ENCODE data around the gene TECRL.

The TECRL gene, protein sequence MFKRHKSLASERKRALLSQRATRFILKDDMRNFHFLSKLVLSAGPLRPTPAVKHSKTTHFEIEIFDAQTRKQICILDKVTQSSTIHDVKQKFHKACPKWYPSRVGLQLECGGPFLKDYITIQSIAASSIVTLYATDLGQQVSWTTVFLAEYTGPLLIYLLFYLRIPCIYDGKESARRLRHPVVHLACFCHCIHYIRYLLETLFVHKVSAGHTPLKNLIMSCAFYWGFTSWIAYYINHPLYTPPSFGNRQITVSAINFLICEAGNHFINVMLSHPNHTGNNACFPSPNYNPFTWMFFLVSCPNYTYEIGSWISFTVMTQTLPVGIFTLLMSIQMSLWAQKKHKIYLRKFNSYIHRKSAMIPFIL

DNA sequence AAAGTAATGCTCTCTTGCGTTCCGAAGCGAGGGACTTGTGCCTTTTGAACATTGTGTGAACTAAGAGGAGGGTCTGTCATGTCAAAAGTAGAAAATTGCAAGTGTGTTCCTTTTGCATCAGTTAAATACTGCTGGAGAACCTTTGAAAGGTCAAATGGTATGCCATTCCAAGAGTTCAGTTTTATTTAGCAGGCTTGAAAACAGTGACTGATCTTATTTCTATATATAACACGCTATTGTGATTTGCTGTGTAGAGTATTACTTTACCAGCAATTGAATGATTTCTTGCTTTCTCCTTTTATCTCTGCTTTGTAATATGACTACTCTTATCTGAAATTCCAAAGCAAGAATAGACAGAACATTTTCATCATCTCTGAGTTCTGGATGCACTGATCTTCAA lies at the start of gene TECRL:
TECRL (minus strand) TSS at position 151 of the 400 bp plus-strand sequence; CDS start at position 52, 99 bp downstream.
- DNase-seq (ENCODE audit: low read depth), result no peak

DNA sequence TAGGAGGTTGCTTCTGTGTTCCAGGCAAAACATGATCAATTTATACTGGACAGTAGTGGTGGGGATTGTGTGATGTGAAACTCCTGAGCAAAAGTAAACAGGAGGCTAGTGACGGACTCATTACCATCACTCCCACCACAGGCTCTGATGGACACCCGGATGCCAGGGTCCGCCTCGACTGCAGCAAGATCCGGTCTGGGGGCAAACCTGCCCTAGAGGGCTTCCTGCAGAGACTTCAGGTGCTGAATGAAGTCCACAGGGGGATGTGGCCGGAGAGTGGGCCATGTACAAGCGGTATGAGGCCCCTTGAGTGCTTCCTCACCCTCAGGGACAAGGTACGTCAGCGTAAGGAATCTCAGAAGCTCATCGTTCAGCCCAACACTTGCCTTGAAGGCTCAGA lies 23.4 kb upstream of the TECRL start:
- no peak for DNase-seq (ENCODE audit: low read depth)

DNA sequence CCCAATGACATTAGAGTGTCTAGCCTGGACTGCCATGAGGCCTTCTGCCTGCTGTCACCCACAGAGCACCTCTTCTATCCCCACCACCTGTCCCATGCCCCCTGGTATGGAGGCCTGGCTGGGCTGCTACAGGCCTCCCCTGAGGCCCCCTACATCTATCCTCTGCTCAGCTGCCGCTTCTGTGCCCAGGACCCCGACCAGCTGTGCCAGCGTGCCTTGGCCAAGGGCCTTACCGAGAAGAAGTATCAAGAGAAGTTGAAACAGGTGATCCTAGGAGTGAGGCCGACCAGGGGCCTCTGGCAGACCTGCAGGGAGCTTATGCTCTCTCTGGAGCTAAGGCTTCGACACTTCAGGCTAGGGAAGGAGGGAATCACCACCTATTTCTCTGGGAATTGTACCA lies 21.7 kb upstream of the TECRL start:
- DNase-seq (ENCODE audit: low read depth), result no peak

DNA sequence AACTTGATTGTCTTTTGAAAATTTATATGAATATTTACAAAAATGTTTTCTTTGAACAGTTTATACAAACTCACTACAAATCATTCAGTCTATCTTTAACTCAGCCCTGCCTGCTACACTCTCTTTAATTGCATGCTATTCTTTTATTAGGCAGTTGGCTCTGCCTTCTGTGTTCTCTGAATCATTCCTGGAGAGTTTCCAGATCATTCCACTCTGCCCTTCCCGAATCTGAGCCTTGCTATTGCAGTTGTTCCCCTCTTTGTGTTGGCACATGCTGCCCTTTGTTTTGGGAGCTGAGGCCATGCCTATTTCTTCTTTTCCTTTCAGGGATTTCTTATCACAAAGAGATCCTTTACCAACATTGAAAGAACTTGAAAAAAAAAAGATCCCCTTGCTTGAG lies 8.7 kb upstream of the TECRL start:
- DNase-seq (ENCODE audit: low read depth), result no peak

DNA sequence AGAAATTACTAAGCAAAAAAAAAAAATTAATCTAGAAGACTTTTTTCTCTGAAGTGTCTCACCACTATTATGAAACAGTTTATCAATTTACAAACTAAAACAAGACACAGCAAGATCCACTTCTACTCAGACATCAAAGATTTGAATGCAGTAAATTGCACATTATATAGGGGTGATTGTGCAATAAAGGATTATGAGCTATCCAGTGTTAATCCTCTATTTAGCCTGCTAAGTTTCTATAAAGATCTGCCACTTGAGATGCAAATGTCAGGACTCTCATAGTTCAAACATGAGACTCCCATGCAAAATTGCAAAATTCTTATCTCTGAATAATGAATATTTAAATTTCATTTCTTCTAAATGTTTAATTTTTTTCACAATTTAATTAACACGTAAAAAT lies 2.2 kb downstream of the TECRL start:
- DNase-seq (ENCODE audit: low read depth), result no peak

DNA sequence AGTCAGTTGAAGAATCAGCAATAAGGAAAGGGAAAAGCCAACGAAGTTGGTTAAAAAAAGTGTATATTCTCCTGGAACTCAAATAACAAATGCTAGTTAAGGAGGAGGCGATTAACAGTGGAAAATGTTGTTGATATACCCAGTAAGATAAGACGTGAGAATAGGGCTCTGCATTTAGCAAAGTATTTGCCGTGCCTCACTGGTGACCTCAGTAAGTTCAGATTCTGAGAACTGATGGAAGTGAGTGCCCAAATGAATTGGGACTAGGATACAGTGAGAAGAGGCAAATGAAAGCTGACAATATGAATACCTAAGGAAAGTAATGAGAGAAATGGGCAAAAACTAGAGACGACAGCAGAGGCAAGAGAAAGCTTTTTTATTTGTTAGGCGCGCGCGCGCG lies 3.5 kb downstream of the TECRL start:
- no peak for DNase-seq (ENCODE audit: low read depth)

DNA sequence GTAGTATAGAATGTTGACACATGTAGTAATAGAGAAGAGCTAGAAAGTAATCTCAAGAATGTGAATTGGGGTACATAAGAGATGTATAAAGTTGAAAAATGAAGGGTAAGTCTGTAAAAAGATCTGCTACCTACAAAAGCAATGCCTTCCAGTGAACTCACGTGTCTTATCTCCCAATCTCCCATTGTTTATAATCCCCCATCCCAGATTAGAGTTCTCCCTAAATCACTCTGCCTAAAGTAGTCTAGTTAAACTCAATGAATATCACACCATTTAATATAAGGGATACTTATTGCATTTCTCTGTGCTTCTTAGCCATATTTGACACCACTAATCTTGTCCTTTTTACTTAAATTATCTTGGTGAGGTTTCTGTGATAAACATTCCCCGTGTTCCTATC lies 6.6 kb downstream of the TECRL start:
- no peak for DNase-seq (ENCODE audit: low read depth)

DNA sequence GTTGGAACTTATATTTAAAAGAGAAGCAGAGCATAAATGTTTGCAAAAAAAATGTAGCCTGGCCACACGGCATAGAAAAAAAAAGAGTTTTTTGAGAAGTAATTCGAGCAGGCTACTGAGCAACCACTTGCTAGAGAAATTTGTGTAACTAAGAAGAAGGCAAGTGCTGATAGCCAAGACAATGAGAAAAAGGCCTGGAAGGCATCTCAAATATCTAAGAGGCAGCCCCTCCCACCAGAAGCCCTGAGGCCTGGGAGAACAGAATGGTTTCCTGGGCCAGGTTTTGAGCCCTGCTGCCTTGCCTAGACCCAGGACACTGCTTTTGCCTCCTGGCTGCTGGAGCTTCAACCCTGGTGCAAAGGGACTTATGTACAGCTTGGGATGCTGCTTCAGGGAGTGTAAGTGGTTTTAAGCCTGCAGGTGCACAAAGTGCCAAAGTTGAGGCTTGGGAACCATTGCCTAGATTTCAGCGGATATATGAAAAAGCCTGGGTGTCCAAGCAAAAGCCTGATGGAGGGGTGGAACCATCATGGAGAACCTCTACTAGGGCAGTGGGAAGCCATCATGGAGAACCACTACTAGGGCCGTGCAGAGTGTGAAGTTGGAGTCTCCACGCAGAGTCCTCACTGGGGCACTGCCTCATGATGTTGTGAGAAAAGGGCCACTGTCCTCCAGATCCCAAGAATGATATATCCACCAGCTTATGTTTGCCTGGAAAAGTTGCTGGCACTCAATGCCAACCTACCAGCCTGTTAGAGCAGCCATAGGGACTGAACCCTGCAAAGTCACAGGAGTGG lies 9.7 kb downstream of the TECRL start:
- no peak for DNase-seq (ENCODE audit: low read depth)

DNA sequence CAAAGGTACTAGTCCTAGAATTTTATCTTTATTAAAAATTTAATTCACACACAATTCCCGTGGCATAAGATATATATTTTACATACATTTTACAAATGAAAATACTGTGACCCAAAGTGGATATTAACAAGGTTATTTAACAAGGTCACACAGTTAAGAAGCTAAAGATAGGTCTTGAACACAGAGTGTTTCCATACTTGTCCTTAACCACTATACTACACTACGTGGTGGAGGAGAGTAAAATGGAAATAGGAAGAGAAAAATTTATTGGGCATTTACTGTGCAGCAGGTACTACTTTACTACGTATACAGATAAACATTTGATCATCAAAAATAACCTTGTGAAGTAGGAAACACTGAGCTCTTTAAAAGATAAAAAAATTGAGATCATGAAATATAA lies 14.8 kb downstream of the TECRL start:
- no peak for DNase-seq (ENCODE audit: low read depth)

DNA sequence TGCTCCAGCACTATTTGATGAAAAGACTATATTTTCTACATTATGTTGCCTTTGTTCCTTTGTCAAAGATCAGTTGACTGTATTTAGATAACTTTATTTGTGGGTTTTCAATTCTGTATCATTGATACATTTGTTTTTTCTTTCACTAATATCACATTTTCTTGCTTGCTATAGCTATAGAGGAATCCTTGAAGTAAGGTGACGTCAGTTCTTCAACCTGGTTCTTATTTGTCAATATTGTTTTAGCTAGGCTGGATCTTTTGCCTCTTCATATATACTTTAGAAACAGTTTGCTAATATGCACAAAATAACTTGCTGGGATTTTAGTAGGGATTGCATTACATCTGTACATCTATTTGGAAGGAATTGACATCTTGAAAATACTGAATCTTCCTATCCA lies 21.0 kb downstream of the TECRL start:
- no peak for DNase-seq (ENCODE audit: low read depth)

DNA sequence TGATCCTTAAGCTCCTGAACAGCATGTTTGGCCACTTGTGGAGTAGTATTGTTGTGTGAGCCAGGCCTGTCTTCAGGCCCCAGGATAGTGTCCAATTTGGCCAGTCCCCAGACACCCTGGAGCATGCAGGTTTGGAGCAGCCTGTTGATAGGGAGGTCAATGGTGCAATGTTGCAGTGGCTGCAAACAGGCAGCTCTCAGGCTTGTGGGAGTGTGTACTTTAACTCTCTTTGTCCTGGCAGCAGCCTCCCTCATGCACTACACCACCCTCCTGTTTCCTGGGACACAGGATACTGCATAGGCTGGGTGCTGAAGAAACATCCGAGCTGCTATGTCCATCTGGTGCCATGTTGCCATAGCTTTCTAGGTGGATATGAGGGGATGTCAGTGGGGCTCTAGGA lies 24.0 kb downstream of the TECRL start:
- no peak for DNase-seq (ENCODE audit: low read depth)

DNA sequence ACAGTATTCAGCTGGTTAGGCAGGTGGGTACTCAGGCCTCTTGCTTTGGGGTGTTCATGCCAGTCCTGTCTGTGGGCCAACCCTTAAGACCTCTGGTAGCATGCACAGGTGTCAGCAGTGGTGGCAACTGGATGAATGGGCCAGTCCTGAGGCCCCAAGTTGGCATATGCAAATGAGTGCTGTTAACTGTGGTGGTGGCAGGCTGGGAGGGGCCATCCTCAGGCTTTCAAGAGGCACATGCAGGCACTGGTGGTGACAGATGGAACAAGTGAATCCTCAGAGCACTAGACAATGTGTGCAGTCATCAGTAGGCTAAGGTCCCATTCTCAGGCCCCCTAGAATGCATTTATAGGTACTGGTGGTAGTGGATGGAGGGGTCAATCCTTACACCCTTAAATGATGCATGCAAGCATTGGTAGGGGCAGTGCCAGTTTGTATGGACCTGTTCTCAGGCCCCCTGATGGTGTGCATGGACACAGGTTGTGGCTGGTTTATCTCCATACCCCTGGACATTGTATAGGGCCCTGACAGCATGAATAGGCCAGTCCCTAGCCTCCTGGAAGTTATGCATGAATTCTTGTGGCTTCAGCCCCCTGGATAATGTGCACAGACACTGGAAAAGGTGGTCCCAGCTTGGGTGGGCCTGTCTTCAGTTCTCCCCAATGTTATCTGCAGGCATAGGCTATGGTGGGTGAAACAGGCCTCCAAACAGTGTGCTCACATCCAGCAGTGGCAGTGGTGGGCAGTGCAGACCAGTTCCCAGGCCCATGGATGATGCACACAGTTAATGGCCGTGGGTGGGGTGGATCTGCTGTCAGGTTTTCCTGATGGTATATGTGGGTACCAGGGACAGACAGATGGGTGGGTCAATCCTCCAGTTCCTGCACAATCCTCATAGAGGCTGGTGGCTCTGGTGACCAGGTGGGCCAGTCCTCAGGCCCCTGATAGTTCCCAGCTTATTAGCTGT lies 24.7 kb downstream of the TECRL start:
- no peak for DNase-seq (ENCODE audit: low read depth)

DNA sequence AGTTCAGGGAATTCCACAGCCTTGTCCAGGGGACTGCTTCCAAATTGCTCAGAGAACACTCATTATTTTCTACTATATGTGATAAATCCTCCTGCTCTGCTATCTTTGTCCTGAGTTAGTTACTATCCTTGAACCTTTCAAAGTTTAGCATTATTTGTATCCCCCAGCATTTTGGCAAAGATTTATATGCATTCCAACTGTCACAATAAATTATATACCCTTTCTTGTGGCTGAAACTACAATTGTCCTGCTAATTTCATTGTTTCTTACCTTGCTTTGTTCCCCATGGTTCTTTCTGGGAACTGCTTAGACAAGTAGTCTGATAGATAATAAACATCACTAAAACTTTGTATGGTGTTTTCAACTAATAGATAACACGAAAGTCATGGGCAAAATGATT lies 40.5 kb downstream of the TECRL start:
- DNase-seq (ENCODE audit: low read depth), result no peak

DNA sequence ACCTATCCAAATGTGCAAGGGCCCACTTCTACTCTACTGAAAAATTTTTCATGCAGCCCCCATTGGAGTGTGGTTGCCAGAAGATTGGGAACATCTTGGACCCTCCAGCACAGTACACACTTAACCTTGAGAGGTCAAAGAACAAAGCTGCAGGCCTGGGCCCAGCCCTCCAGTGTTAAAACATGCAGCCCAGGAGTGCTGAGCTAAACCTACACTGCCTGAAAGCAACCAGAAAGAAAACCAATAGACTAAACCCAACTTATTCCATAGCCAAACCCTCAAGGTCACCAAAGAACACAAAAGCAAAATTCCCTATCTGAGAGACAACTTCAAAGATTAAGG lies 47.9 kb downstream of the TECRL start:
- DNase-seq (ENCODE audit: low read depth), result no peak

DNA sequence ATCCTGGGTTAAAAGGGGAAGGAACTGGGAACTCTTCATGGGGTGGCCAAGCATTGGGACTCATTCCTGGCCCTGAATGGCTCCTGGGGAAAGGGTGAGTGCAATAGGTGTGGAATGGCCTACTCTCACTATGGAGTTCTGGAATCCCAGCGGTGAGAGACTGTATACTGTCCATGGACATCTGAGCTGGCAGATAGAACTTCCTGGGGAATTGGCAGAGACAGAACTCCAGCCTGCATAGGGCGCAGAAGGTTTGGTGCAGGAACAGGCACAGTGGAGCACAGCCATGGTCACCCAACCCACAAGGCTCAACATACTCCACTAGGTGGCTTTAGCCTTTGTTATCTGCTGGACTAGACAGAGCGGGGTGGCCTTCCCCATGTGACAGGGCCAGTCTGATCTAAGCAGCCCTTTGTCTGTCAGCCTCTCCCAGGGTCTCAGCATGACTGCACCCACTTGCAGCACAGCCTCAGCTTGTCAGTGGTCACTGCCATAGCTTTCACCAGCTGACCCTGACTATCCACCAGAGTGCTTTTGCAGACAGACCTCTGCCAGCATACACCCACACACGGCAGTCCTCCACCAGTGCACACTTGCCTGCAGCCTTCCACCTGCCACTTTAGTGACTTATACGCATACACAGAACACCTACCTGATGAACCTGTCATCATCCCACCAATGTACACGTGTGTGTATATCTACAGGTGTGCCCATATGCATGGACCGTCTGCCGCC lies 48.4 kb downstream of the TECRL start:
- no peak for DNase-seq (ENCODE audit: low read depth)

DNA sequence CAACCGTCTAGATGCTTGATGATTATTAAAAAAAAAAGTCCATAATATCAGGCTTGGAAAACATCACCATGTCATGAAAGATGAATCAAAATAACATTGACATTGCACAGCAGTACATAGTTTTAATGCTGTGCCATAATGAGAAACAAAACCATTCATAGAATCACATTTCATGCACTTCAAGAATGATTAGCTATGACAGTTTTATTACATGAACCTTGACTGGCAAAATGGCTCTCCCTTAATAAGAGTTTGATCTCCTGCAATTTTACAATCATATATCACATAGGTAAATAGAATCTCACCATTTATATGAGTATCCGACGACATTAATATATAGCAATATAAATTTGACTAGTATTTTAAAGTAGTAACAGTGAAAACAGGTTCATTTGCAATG lies 49.8 kb downstream of the TECRL start:
- no peak for DNase-seq (ENCODE audit: low read depth)

DNA sequence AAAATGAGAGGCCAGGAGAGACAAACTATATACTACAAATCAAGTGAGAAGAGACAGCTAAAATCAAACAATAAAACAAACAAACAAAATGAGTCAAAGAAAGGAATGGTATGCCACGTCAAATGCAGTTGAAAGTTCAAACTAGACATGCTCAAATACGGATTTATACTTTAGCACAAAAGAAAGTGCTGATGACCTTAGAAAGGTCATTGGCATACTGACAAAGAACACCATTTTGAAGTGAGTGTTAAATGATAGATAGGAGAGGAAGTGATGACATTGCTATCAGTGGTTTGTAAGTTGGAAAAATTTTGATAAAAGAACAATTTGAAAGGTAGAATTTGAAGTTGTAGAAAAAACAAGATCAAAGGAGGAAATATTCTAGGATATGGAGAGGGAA lies 55.3 kb downstream of the TECRL start:
- no peak for DNase-seq (ENCODE audit: low read depth)

DNA sequence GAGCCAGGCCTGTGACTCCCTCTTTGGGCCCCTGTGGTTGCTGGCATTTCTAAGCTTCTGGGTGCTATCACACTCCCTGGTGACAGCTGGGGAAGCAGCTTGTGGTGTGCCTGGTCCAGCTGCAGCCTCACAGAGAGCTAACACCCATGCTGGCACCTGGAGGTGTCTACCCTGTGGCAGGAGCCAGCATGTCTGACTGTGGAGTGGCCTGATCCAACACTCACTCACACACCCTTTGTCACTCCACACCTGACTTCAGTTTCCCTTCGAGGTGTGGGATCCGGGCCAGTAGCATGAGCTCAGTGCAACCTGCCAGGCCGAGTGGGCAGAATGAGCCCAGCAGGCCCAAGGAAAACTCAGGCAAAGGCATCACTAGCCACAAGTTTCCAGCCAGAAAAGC lies 67.5 kb downstream of the TECRL start:
- no peak for DNase-seq (ENCODE audit: low read depth)

DNA sequence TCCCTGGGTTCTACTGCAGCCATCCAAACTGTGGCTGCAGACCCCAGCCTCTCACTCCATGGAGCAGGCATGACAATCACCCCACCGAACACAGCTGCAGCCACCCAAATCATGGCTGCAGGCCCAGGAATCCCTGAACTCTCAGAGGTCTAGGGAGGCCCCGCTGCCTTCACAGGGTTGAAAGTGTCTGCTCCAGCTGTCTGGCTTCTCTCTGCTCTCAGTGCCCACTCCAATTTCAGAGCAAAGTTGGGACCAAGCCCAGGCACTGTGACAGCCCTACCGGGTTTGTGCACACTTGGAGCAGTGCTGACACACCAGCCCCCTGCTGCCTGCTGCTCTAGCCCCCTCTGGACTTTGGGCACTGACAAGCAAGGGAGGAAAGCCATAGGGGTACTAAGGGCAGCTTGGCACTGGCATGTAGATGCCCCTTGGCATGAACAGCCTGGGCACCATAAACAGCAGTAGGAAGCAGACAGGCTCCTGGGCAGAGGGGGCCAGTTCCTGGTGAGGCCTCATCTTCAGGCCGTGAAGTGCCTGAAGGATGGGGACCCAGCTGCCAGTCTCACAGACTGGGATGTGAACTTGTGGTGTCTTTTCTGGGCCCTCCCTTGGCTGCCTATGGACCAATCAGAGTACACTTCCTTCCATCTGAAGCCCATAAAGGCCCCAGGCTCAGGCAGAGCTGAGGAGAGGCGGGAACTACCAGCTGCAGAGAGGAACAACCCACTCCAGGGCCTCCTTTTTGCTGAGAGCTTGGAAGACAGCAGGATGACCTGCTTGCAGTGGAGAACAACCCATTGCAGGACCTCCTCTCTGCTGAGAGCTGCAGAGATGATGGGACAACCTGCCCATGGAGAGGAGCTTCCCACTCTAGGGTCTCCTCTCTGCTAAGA lies 68.8 kb downstream of the TECRL start:
- no peak for DNase-seq (ENCODE audit: low read depth)

DNA sequence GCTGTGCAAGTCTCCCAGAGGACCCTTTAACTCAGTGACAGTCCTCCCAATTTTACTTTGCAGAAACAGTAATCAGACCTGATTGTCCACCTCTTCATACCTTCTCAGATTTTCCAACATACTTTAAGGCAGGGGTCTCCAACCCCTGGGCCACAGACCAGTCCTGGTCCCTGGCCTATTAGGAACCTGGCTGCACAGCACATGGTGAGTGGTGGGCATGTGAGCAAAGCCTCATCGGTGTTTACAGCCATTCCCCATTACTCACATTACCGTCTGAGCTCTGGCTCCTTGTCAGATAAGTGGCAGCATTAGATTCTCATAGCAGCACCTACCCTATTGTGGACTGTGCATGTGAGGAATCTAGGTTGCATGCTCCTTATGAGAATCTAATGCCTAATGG lies 74.3 kb downstream of the TECRL start:
- no peak for DNase-seq (ENCODE audit: low read depth)

DNA sequence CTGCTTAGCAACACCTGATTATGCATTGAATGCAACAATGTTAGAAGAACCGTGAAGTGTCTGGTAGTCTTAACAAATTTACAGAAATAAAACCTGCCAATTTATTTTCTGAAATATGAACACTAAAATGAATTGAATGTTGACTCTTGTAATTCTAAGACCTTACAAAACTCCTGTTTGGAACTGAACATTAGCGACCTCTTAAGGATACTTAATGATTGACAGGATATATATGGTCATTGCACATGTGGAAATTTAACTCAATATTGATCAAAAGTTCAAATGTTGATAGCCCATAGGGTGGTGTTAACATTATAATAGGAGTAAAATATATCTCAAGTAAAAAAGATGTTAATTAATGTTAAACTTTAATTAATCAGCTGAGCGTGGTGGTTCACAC lies 79.1 kb downstream of the TECRL start:
- no peak for DNase-seq (ENCODE audit: low read depth)

Data from activated T-cell treated with anti-CD3 and anti-CD28 coated beads for 1 hour (primary cell).